PC-3 (cell line): Measurements from ENCODE around the gene CSRP3. TPM values are rescaled to one million over a fixed set of nuclear protein-coding genes. Genes with fewer than 3 reads are reported as not detected.

Source experiments
- ATAC-seq: fragments of 200-7000 bp; cut with Tn5 transposase; 2 replicates; pipeline ENCODE4 v1.9.1; 2020; ENCODE audit warnings: mild to moderate bottlenecking, moderate library complexity
- BruUV-seq: library from RNA; stranded (reverse); fragments of 400-500 nt; replicated peaks from 2 replicates; lab custom pipeline; 2021; lab: Mats Ljungman, UMichigan
- CTCF ChIA-PET: fragments of 300-600 bp; sonication (Branson Sonifier 250); formaldehyde crosslinking; loops from one replicate; lab custom pipeline; 2022; ENCODE audit warnings: antibody characterized with exemption; lab: Charles Lee
- POLR2A ChIA-PET: fragments of 300-600 bp; sonication (Branson Sonifier 250); formaldehyde crosslinking; loops from one replicate; lab custom pipeline; 2022; ENCODE audit warnings: antibody characterized with exemption; ENCODE audit not compliant: unreplicated experiment; lab: Charles Lee
- DNase-seq: peaks from one replicate; pipeline ENCODE4 v3.0.0-alpha.2; 2015
- H2AFZ ChIP-seq: fragments of 300-600 bp; sonication (generic); 2 replicates; pipeline ENCODE4 v1.6.0; 2016; ENCODE audit warnings: antibody characterized with exemption, low read length
- H3F3A ChIP-seq: fragments of 300-600 bp; sonication (generic); one replicate; pipeline ENCODE4 v1.6.0; 2017; ENCODE audit warnings: antibody characterized with exemption, low read length, control low read depth, mild to moderate bottlenecking; ENCODE audit not compliant: unreplicated experiment
- H3K27ac ChIP-seq: fragments of 300-600 bp; sonication (generic); 2 replicates; pipeline ENCODE4 v1.5.1; 2016; ENCODE audit warnings: mild to moderate bottlenecking, low read length
- H3K27me3 ChIP-seq: fragments of 300-600 bp; sonication (generic); 2 replicates; pipeline ENCODE4 v1.6.1; 2016; ENCODE audit warnings: low read length, mixed read lengths
- H3K36me3 ChIP-seq: fragments of 300-600 bp; sonication (generic); 2 replicates; pipeline ENCODE4 v1.6.1; 2016; ENCODE audit warnings: low read depth, mixed run types, low read length, mixed read lengths
- H3K4me1 ChIP-seq: fragments of 300-600 bp; sonication (generic); 2 replicates; pipeline ENCODE4 v1.5.1; 2016; ENCODE audit warnings: low read length; ENCODE audit not compliant: insufficient read depth
- H3K4me2 ChIP-seq: fragments of 300-600 bp; sonication (generic); 2 replicates; pipeline ENCODE4 v1.6.0; 2016; ENCODE audit warnings: low read length
- H3K4me3 ChIP-seq: fragments of 300-600 bp; sonication (generic); 2 replicates; pipeline ENCODE4 v1.5.1; 2016; ENCODE audit warnings: mild to moderate bottlenecking, low read length, mixed read lengths
- H3K79me2 ChIP-seq: fragments of 300-600 bp; sonication (generic); 2 replicates; pipeline ENCODE4 v1.6.1; 2017; ENCODE audit warnings: low read length, mixed read lengths
- H3K9ac ChIP-seq: fragments of 300-600 bp; sonication (generic); 2 replicates; pipeline ENCODE4 v1.6.0; 2016; ENCODE audit warnings: mild to moderate bottlenecking, low read length
- H3K9me2 ChIP-seq: fragments of 300-600 bp; sonication (generic); replicated peaks from 2 replicates; pipeline ENCODE4 v1.6.1; 2016; ENCODE audit warnings: mixed run types, low read length, mixed read lengths
- H3K9me3 ChIP-seq: fragments of 300-600 bp; sonication (generic); 2 replicates; pipeline ENCODE4 v1.6.1; 2016; ENCODE audit warnings: low read length, mixed read lengths
- H4K20me1 ChIP-seq: fragments of 300-600 bp; sonication (generic); 2 replicates; pipeline ENCODE4 v1.6.1; 2016; ENCODE audit warnings: low read length, mixed read lengths
- CTCF ChIP-seq: fragments of 300-600 bp; sonication (generic); conservative IDR thresholded peaks from 2 replicates; pipeline ENCODE4 v1.5.1; 2017; ENCODE audit warnings: antibody characterized with exemption, low read depth, mild to moderate bottlenecking, low read length
- EZH2 ChIP-seq: fragments of 300-600 bp; sonication (generic); IDR thresholded peaks from one replicate; pipeline ENCODE4 v1.6.1; 2017; ENCODE audit warnings: antibody characterized with exemption, mild to moderate bottlenecking, low read length; ENCODE audit not compliant: unreplicated experiment
- EZH2phosphoT487 ChIP-seq: fragments of 300-600 bp; sonication (generic); IDR thresholded peaks from 2 replicates; pipeline ENCODE4 v1.6.1; 2018; ENCODE audit warnings: mild to moderate bottlenecking, antibody characterized with exemption, low read length, borderline replicate concordance
- intact Hi-C: fragments of 100-400 bp; cut with micrococcal nuclease; formaldehyde crosslinking; loops from 2 replicates; pipeline ENCODE4 v1.9.0; 2023
- total RNA-seq: library from RNA; depleted of rRNA; stranded (reverse); fragments of >200 nt; gene quantifications from 2 replicates; pipeline ENCODE4 v1.2.3, GENCODE V29; 2014

CSRP3 gene
- total RNA-seq, 1 experiment from 2014 or later: not detected

DNA sequence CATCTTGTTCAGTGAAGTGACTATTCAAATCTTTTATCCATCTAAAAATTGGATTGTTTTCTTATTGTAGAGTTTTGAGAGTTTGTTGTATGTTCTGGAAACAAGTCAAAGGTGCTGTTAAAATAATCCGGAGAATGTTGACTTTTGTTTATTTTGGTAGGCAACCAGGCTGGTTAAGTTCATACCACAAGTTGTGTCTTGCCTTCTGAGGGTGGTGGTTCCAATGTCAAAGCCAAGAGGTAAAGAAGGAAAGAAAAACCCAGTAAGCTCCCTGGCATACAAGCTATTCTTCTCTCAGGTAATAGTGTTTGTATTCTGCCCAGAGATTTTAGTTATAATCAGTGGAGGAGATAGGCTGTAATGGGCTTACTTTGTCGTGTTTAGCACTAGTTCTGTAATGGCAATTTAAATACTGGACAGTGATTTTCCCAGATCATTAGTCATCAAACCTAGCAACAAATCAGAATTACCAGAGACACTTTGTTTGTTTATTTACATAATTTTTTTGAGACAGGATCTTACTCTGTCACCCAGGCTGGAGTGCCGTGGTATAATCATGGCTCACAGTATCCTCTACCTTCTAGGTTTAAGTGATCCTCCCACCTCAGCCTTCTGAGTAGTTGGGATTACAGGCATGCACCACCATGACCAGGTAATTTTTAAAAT is 15.1 kb upstream of the CSRP3 start:
- H3K9ac ChIP-seq: no peak overlapping the region
- no TSS peak for BruUV-seq
- H3F3A ChIP-seq: no peaks in the 10 kb centered on the region
- POLR2A ChIA-PET: interaction anchor here (0.7 kb wide), 1 partner anchor 1999 kb away, joined by 3 read pairs; no protein-coding TSS in a partner anchor
- H3K79me2 ChIP-seq: no peaks in the 10 kb centered on the region
- H3K27ac ChIP-seq: no peak overlapping the region
- no peaks in the 10 kb centered on the region for H4K20me1 ChIP-seq
- H3K4me2 ChIP-seq: no peak overlapping the region
- H3K36me3 ChIP-seq: no peaks in the 10 kb centered on the region
- intact Hi-C loops: no loop called here
- H2AFZ ChIP-seq: no peak overlapping the region
- H3K9me3 ChIP-seq: no peaks in the 10 kb centered on the region
- H3K27me3 ChIP-seq: no peaks in the 10 kb centered on the region
- CTCF ChIA-PET: no interaction called here
- peak; percentile 29; the same call in 1 of the 2 replicates for ATAC-seq
- H3K4me3 ChIP-seq: no peak overlapping the region
- DNase-seq: no peak
- peaks cover 9% of the 10 kb centered on the region; the same call in 1 of the 2 replicates for H3K4me1 ChIP-seq
- no peaks in the 10 kb centered on the region for H3K9me2 ChIP-seq
- TF ChIP-seq EZH2phosphoT487: no peak

- Histone ChIP-seq H3F3A (no peaks in the 10 kb centered on the region), H3K9me3 (no peaks in the 10 kb centered on the region), H3K79me2 (no peaks in the 10 kb centered on the region), H3K36me3 (no peaks in the 10 kb centered on the region), H3K9me2 (no peaks in the 10 kb centered on the region), H3K27me3 (no peaks in the 10 kb centered on the region), H3K9ac (no peak overlapping the region), H4K20me1 (no peaks in the 10 kb centered on the region), H3K4me2 (no peak overlapping the region), H2AFZ (no peak overlapping the region), H3K27ac (no peak overlapping the region), H3K4me1 (peaks cover 9% of the 10 kb centered on the region; the same call in 1 of the 2 replicates), H3K4me3 (no peak overlapping the region)
- no peak for DNase-seq
- CTCF ChIA-PET: interaction anchor here (0.6 kb wide), 1 partner anchor 136 kb away, joined by 3 read pairs; no protein-coding TSS in a partner anchor
- no TSS peak for BruUV-seq
- intact Hi-C loops: no loop called here
- no peak for TF ChIP-seq EZH2
- no peak for TF ChIP-seq EZH2phosphoT487
- no peak for TF ChIP-seq CTCF
- POLR2A ChIA-PET: interaction anchor here (0.6 kb wide), 1 partner anchor 33 kb away, joined by 4 read pairs; no protein-coding TSS in a partner anchor
- ATAC-seq: no peak
Measured at GRCh38 chr11:19216021-19216420, 14.2 kb upstream of the CSRP3 start.

GRCh38 chr11:19209617-19210370 is 8.0 kb upstream of the CSRP3 start:
- no peak overlapping the region for H2AFZ ChIP-seq
- ChIA-PET POLR2A (no interaction called here), CTCF (interaction anchor here (0.7 kb wide), 1 partner anchor 335 kb away, joined by 4 read pairs; no protein-coding TSS in a partner anchor)
- no peaks in the 10 kb centered on the region for H3K9me3 ChIP-seq
- no peak overlapping the region for H3K4me3 ChIP-seq
- H3K36me3 ChIP-seq: no peaks in the 10 kb centered on the region
- no TSS peak for BruUV-seq
- no peak for ATAC-seq
- no peak for DNase-seq
- H3F3A ChIP-seq: no peaks in the 10 kb centered on the region
- no peak for TF ChIP-seq EZH2phosphoT487
- no peak for TF ChIP-seq CTCF
- no peak for TF ChIP-seq EZH2
- no peak overlapping the region for H3K27ac ChIP-seq
- H4K20me1 ChIP-seq: no peaks in the 10 kb centered on the region
- H3K79me2 ChIP-seq: no peaks in the 10 kb centered on the region
- no peaks in the 10 kb centered on the region for H3K9me2 ChIP-seq
- intact Hi-C loops: no loop called here
- no peaks in the 10 kb centered on the region for H3K4me1 ChIP-seq
- no peak overlapping the region for H3K9ac ChIP-seq
- peaks cover 10% of the 10 kb centered on the region for H3K27me3 ChIP-seq
- H3K4me2 ChIP-seq: no peak overlapping the region
